A673 (cell line): ENCODE results near the gene FUT4.

Experiments used
- EZH2 ChIP-seq: fragments of 200-600 bp; sonication (generic); IDR thresholded peaks from 2 replicates; pipeline ENCODE4 v1.6.1; 2017; ENCODE audit warnings: borderline replicate concordance, low read depth, mild to moderate bottlenecking, mixed read lengths, antibody characterized with exemption, low read length; ENCODE audit not compliant: poor library complexity, severe bottlenecking
- TF ChIP-seq, protein P1 (sequence below): fragments of 300-800, 200-600 bp; sonication (generic); conservative IDR thresholded peaks from 2 replicates; pipeline ENCODE4 v1.5.1; 2017; ENCODE audit warnings: low read depth, mild to moderate bottlenecking, antibody characterized with exemption, low read length, moderate library complexity, mixed read lengths

DNA sequence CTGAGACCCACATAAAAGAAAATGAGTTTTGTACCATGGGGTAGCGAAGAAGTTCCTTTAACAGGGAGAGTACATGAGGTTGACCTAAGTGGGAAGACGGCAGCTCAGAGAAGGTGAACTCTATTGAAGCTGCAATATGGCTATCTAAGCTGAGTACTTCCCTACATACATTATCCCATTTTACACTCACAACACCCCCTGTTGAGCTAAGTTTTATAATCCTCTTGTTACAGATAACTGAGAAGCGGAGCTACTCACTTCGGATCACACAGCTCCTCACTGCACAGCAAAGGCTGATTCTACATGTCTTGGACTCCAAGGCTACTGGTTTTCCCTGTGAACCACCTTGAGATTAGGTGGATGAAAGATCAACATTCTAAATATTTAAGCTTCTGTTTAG, 15.2 kb downstream of the FUT4 start:
- TF ChIP-seq, protein P1, sequence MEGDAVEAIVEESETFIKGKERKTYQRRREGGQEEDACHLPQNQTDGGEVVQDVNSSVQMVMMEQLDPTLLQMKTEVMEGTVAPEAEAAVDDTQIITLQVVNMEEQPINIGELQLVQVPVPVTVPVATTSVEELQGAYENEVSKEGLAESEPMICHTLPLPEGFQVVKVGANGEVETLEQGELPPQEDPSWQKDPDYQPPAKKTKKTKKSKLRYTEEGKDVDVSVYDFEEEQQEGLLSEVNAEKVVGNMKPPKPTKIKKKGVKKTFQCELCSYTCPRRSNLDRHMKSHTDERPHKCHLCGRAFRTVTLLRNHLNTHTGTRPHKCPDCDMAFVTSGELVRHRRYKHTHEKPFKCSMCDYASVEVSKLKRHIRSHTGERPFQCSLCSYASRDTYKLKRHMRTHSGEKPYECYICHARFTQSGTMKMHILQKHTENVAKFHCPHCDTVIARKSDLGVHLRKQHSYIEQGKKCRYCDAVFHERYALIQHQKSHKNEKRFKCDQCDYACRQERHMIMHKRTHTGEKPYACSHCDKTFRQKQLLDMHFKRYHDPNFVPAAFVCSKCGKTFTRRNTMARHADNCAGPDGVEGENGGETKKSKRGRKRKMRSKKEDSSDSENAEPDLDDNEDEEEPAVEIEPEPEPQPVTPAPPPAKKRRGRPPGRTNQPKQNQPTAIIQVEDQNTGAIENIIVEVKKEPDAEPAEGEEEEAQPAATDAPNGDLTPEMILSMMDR: no peak
- TF ChIP-seq EZH2: no peak
